ENCODE results near the gene EHBP1.

DNA sequence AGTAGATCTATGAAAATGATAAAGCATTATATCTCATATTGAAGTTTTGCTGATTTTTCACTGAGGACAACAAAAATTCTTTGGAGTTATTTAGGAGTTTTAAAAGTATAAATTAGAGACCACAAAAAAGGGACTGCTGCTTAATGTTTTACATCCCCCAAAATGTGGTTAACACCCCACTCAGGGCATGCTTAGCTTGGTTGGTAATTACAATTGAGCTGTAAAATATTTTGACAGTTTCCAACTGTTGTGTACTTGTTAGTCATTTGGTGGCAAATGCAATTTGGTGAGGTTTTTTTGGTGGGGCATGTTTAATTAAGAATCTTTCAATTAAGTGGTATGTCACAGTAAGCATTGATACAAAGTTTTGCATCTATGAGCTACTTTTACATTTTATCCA, 207.8 kb downstream of the EHBP1 start:
- no peak for TF ChIP-seq JUN (IDR thresholded peaks at IDR 0.05; ENCODE audit: borderline replicate concordance, insufficient read depth, insufficient read length, low read depth)
- no peak for TF ChIP-seq POLR2A (IDR thresholded peaks at IDR 0.05; ENCODE audit: low read depth, low read length)
- no peak for TF ChIP-seq MAX (IDR thresholded peaks at IDR 0.05; ENCODE audit: insufficient read depth, insufficient read length)
- TF ChIP-seq CTCF (IDR thresholded peaks at IDR 0.05; ENCODE audit: extremely low read depth in 1 of 2, insufficient read depth in 1 of 2, low read depth in 1 of 2, low read length in 2 of 2) = no peak
- TF ChIP-seq POLR2AphosphoS5 (IDR thresholded peaks at IDR 0.05; ENCODE audit: insufficient read depth, low read depth, low read length) = no peak
- no peak for TF ChIP-seq FOS (IDR thresholded peaks at IDR 0.05; ENCODE audit: borderline replicate concordance, insufficient read depth, low read length)
